Measurements from ENCODE around the gene NHSL1.
A peak's percentile ranks its signal among the peaks of the same experiment; 100 is the strongest.
"Not testable (repeated sequence)": the region's sequence is repeated elsewhere in the genome, so short reads cannot be mapped to it uniquely, and the experiment has no call there.

Gene NHSL1

GRCh38 chr6:138454981-138455706 is 44.1 kb downstream of the NHSL1 start:
- DNase-seq = peak; percentile 22

- no peak for DNase-seq
Observed at GRCh38 chr6:138451043-138451442, 48.3 kb downstream of the NHSL1 start.

GRCh38 chr6:138450445-138450844 is 48.8 kb downstream of the NHSL1 start:
- no peak for DNase-seq

- no peak for DNase-seq
Observed at GRCh38 chr6:138446821-138447220, 52.5 kb downstream of the NHSL1 start.

DNA sequence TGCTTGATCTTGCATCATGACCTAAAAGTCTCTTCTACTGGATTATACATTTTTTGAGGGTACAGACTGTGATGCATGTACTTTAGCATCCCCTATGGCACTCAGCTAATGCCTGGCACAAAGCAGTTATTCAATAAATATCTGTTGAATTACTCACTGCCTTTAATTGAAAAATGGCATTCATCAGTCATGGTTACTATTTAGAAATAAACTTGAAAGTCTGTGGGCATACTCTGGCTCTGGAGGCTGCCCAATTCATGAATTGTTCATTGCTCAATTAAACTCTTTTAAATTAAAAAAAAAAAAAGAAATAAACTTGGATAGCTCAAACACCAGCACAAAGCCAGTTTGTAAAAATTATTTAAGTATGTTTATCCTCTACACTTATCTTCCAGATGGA is 55.3 kb downstream of the NHSL1 start:
- no peak for DNase-seq

DNA sequence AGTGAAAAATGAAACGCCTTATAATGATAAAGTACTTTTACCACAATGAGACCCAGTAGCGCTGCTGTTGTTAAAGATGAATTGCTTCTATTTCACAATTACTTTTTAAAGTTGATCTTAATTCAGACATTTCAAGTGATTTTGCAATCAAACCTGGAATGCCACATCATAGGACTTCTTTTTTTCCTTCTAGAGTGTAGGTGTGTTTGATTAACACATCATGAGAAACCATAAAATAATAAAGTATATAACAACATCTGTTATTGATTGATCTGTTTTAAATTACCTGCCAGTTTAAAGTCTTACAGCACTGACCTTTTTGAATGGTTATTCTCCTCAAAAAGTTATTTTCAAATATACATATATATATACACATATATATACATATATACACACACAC is 56.6 kb downstream of the NHSL1 start:
- DNase-seq = no peak

GRCh38 chr6:138441965-138442364 is 57.3 kb downstream of the NHSL1 start:
- no peak for DNase-seq

- no peak for DNase-seq
Observed at GRCh38 chr6:138440758-138441357, 58.4 kb downstream of the NHSL1 start.

DNA sequence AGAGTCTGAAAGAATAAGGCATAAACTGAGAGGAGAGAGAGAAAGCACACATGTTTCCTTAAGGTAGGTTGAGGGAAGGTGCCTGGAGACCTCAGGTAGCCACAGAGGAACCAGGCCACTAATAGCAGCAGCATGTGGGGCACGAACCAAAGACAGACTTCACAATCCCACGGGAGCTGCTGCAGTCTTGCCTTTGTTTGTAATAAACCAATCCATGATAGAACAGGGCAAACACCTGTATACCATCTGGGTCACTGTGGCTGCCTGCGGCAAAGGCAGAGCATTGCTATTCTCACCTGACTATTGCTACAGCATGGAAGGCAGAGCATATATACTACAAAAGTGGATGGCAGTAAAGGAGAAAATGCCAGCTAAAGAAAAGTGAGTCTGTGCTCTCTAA is 59.0 kb downstream of the NHSL1 start:
- DNase-seq = no peak

DNA sequence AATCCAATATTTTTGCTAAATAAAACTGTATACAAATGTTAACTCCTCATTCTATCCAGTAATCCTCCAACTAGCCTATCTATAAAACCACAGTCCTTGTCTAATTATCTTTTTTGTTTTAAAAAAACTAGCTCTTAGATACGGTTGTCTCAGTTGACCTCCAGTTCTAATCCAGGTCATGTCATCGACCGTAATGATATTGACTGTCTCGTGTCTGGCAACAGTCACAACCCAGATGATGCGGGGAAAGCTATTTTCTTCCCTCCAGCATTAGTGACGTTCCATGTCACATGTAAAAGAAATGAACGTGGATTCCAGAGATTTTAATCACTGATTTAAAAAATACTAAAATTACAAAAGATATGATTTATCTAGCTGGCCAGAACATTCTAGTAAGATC is 59.7 kb downstream of the NHSL1 start:
- no peak for DNase-seq

DNA sequence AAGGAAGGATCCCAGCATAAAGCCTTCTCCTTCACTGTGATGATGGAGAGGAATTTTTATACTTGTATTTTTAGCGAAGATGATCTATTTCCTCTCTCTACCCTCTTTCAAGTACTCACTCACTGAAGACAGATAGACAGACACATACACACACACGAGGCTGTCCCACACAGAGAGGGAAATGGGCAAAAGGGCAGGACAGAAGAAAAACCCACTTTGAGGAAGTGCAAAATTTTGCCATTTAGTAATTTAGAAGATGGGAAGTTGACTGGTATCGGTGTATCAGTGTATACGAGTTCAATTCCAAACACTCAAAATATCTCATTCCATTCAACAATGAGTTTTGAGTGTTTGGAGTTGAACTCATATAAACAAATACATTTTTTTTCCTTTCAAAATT is 64.4 kb downstream of the NHSL1 start:
- DNase-seq = no peak

GRCh38 chr6:138434096-138434495 is 65.2 kb downstream of the NHSL1 start:
- DNase-seq = no peak

GRCh38 chr6:138432063-138432356 is 67.3 kb downstream of the NHSL1 start:
- no peak for DNase-seq

GRCh38 chr6:138431256-138432062 is 67.8 kb downstream of the NHSL1 start:
- no peak for DNase-seq

DNA sequence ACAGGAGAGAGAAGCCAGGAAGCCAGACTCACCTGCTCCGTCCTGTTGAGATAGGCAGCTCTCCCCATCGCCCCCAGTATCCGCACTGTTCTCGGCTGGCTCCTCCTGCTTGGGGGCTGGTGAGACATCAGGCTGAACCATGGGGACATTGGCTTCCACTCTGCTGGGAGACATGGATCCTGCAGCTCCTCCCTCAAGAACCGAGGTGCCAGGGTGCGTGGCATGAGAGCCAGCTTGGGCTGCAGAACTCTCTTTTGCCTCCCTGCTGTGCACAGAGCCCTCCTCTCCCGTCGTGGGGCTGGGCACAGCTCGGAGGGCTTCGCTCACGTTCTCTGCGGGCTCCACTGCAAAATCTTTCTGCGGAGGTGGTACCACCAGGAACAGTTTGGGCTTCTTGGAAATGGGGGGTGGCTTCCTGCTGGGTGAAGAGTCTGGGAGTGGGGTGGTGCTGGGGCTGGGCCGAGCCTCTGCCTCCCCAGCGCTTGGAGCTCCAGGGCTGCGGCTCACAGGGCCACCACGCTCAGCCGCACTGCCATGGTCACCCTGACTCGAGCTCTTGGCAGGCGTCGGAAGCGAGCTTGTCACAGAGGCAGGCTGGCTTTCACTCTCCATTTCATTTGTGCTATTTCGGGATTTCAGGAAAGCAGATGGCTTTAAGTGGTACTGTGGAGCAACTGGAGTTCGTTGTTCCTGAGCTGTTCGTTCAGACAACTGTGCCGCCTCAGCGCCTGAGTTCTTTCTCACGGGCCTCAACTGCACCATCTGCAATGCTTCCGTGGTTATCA is 68.7 kb downstream of the NHSL1 start:
- DNase-seq = no peak

DNA sequence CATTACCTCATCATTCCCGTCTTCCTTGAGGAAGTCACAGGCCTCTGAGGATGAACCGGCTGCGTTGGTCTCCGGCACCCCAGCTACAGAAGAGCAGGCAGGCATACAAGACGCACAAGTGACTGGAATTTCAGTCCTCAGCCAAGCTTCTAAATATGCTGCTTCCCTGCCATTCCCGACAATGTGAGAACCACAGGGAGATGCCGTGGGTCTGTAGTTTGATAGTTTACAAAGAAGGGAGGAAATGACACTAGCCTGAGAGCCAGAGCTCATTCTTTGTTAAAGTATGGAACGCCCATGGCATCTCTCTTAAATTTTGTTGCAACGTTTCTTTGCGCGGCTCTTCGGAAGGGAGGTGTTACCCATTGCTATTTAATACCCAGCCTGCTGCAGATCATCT is 69.5 kb downstream of the NHSL1 start:
- DNase-seq = no peak

GRCh38 chr6:138428944-138429598 is 70.2 kb downstream of the NHSL1 start:
- peak; percentile 54 for DNase-seq

DNA sequence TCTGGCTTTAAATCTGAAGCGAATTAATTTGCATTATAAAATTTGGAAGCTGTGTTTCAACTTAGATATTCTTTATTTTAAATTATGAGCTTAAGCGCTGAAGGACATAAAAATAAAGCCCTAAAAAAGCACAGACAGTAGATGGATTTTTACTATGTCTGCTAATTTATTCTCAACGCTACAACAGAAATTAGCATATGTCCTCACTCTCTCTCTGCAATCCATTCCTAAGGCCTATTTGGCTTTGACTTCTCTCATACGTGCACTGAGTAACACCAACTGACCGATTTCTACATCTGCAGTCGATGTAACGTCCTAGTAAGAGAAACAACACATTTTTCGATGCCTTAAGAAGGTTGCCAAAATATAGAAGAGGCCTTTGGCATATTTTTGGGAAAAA is 71.6 kb downstream of the NHSL1 start:
- DNase-seq = no peak

DNA sequence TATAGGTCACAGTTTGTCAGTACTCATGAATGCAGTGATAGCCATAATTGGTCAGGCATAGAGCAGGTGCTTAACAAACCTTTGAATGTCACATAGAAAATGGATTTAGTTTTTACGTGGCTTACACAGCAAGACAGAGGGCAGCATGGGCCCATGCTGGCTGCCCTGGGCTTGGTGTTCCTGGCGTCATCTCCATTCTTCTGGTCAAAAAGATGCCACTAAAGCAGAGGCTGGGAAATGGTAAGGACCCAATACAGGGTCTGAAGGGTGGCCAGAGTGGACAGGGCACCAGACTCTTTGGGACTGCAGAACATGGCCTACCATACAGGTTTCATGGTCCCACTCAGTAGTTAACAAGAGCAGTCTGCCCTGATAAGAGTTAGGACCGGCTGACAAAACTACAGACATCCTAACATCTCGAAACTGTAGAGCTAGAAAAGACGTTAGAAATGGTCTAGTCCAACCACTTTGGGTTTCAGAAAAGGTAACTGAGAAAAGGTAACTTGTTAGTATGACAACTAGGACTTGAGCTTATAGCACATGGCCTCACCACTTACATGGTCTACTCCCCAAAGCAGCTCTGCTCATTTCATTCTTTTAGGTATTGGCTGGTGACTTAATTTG is 72.7 kb downstream of the NHSL1 start:
- no peak for DNase-seq

DNA sequence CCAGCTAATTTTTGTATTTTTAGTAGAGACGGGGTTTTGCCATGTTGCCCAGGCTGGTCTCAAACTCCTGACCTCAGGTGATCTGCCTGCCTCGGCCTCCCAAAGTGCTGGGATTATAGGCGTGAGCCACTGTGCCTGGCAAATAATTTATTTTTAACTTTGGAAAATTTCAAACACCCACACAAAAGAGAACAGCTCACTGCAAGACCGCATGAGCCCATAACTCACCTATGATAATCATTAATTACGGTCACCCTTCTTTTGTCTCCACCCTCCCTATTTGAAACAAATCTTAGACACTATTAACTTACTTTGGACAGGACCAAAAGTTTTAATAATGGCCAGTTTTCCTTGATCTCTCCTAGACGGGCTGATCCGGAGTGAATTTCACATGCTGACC is 74.0 kb downstream of the NHSL1 start:
- not testable (repeated sequence) for DNase-seq

GRCh38 chr6:138424004-138424904 is 75.0 kb downstream of the NHSL1 start:
- no peak for DNase-seq
